Stimulated activated CD4-positive, alpha-beta T cell treated with anti-CD3 and anti-CD28 coated beads, Interleukin-1b, Interleukin-23, amount 100 ng/mL, for 48 hours (primary cell): ENCODE data around the gene S100A8.

Source experiments
- DNase-seq: peaks from one replicate; pipeline ENCODE4 v3.0.0-alpha.2; 2020

The S100A8 gene

DNA sequence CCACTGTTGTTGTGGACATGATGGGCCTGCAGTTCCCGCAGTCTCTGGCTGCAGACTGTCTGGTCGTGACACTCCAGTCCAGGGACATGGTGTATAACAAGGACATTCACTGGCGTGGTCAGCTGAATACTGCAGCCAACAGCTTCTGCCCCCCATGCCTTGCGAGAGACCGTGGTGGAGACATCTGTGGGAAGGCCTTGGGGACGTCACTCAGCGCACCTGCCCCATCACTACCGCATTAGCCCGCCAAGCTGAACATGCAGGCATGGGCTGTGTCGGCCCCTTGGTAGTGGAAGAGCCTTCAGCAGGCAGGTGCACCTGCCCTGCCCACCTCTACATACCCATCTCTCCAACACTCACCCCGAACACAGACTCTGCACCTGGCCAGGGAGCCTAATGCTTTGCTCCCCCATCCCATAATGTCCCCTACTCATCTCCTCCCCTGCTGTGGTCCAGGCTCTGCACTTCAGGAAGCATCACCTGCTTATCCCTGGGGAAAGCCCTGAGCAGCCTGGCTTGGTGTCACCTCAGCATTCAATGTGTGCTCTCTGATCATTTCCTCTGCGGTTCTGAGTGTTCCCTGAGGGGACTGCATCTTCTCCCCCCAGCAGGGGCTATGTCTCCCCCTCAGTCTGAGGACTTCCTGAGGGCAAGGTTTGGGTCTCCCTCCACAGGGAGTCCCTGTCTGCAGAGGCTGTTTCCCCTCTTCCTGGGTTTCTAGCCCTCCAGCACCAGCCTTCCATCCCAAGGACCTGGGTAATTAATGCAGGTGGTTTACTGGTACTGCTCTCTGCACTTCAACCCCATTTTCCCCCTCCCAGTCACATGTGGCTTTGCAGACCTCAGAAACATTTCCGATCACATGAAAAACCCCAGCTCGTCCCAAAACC, 45.4 kb downstream of the S100A8 start:
- DNase-seq: no peak

DNA sequence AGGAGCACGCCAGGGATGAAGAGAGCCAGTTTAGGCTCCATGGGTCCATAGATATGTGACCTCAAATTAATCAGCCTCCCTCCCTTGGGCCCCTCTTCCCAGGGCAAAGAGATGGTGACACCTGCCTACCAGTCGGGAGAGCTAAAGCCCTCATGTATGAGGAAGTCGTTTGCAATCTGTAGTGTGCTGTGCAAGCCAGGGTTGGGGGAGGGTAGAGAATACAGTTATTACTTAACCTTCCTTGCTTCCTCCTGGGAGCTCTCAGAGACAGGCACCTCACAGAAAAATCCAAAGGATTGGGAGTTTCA, 46.2 kb downstream of the S100A8 start:
- DNase-seq: no peak

DNA sequence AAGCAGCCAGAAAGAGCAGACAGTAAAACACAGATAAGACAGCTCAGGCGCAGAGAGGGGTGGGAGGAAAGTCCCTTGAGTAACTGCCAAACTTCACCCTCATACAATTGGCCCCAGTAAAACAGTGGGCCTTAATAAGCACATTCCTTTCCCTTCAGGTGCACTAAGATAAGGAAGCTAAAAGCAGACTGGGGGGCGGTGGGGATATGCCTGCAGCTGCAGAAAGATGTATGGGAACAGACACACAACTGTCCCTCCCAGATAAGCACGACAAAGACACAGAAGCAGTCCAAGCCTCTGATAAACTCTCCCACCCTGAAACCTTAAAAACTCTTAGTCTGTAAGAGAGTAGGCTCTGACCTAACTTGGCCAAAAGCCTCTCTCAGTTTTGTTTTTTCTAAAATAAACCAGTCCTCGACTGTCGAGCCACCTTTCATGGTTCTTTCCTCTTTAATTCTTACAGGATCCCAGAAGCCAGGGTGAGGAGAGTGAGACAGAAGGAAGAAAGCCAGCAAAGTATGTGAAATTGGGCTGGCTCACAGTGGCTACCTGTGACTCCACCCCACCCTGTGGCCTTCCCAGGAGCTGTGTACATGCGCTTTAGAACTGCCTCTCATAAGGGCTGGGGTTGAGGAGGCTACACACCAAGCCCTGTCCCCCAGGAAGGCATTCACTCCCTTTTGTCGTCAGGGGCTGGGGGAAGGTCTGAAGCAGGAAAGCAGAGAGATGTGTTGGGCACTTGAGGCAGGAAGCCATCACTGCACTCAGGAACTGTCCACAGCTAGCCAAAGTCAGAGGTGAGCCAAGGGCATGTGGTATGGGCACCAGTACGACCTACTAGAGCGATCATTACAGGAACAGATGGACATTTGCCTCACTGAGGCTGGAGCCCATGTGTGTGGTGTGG, 46.8 kb downstream of the S100A8 start:
- DNase-seq: no peak

DNA sequence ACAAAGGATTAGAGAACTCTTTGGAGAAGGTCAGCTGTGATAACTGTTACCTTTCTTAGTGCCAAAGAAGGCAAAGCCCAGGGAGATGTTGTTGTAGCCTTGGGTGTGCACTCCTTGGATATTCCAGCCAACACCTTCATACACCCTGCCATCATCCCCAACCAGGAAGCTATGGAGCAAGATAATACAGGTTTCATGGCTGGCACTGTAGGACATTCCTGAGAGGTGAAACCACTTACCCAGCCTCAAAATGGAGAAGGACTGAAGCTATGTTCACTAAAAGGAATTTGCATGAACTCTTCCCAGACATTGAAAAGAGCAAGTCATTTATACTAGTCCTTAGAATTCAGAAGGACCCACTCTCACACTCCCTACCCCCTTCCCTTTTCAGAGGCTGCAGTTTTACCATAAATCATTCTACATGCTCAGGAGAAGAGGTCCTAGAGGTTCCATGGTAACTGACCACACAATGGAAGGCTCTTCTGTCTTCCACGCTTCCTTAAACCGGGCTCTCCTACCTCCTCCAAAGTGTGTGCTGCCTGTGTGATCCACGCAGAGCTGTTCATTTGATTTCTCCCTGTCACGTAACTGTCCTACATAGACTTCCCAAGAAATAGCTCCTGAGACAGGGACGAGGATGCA, 47.7 kb downstream of the S100A8 start:
- no peak for DNase-seq

DNA sequence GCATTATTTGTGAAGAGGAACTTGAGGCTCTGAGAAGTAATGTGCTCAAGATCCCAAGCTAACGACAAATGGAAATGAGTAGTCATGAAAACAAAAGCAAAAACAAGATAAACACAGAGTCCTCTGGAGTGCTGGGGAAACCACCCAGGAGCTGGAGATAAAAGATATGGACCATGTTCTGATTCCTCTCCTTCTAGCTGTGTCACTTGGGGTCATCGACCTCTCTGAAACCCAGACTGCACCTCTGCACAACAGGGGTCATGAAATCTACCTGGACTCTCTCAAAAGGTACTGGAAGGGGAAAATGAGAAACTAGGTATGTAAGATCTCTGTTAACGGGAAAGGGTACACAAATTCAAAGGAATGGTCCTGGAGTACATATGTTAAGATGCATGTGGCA, 48.7 kb downstream of the S100A8 start:
- DNase-seq: no peak

DNA sequence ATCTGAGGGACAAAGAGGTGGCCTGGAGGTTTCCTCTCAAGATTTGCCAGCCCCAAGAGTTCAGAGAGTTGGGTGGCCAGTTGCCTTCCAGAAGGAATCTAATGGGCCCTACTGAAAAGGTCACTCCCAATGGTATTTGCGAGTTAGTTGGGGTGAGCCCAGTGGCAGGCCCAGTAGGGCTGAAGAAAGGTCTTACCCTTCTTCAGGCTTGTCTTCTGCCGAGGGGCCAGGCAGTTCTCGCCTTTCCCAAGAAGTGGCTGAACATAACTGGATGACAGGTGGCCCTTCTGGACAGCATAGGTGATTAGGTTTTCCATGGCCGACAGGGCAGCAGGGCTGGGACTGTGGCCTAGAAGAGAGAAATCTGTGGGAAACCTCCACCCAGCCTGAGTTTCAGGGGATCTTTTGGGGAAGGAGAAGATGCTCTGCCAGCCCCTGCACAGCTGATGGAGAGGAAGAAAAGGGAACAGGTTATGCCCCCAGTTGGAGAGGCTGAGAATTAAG, 49.4 kb downstream of the S100A8 start:
- no peak for DNase-seq

DNA sequence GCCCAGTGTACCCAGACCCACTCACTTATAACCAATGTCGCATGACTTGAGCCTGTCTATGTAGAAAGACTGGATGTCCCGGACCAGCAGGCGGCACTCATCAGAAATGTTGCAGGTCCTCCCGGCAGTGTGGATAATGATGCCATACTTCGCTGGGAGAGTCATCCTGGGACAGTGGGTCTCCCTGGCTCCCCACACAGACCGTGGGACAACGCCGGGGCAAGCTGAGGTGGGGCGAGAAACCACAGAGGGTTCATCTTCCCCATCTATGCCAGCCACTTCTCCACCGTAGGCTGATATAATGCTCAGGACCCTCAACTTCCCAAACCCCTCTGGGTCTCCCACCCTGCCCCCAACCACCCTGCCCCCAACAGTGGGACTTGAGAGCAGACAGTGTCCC, 50.5 kb downstream of the S100A8 start:
- DNase-seq: no peak
